Measurements from ENCODE around the gene MEIS2. TPM values are rescaled to one million over a fixed set of nuclear protein-coding genes. Genes with fewer than 3 reads are reported as not detected.

The MEIS2 gene
- total and polyA plus RNA-seq, 2 experiments from 2014 or later: 0.27 TPM; not detected in 1

DNA sequence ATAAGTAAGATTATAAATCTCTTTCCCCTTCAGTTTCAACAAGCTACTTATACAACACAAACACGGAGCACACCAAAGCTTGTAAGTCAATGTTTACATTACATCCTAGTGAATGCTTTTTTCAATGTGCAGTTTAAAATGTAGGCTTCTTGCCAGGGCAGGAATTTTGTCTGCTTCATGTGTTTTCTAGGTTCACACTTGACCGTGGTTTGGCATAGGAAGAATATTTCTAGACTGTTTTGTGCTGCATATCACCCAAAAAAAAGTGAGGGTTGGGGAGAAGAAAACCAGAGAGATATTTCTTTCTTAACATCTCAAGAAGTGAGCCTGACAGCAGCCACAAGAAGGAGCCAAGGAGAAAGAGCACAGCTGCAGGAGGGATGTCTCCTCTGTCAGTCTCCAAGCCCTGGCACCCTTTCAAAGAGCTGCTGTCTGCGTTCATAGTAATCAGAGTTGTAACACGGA is 255.8 kb downstream of the MEIS2 start:
- H3K9me3 Mint-ChIP-seq: no peaks in the 10 kb centered on the region
- Histone ChIP-seq H4K20me1 (replicated peaks; ENCODE audit: insufficient read depth) (no peaks in the 10 kb centered on the region), H3K4me1 (ENCODE audit: insufficient read depth) (no peaks in the 10 kb centered on the region), H2AFZ (peak overlapping the region; percentile 53), H3K9me2 (ENCODE audit: insufficient read depth) (no peaks in the 10 kb centered on the region), H3K79me2 (replicated peaks; ENCODE audit: insufficient read depth) (no peaks in the 10 kb centered on the region), H3F3A (replicated peaks; ENCODE audit: low read depth) (no peaks in the 10 kb centered on the region), H3K4me3 (no peak overlapping the region), H3K27ac (ENCODE audit: low read depth) (no peak overlapping the region), H3K4me2 (no peak overlapping the region), H3K36me3 (ENCODE audit: insufficient read depth) (no peaks in the 10 kb centered on the region), H3K27me3 (ENCODE audit: insufficient read depth) (no peaks in the 10 kb centered on the region)
- H3K27me3 Mint-ChIP-seq (ENCODE audit: insufficient read depth, low read depth, poor library complexity): no peaks in the 10 kb centered on the region
- no peaks in the 10 kb centered on the region for H3K36me3 Mint-ChIP-seq (ENCODE audit: low read depth)
- TF ChIP-seq, protein P1, sequence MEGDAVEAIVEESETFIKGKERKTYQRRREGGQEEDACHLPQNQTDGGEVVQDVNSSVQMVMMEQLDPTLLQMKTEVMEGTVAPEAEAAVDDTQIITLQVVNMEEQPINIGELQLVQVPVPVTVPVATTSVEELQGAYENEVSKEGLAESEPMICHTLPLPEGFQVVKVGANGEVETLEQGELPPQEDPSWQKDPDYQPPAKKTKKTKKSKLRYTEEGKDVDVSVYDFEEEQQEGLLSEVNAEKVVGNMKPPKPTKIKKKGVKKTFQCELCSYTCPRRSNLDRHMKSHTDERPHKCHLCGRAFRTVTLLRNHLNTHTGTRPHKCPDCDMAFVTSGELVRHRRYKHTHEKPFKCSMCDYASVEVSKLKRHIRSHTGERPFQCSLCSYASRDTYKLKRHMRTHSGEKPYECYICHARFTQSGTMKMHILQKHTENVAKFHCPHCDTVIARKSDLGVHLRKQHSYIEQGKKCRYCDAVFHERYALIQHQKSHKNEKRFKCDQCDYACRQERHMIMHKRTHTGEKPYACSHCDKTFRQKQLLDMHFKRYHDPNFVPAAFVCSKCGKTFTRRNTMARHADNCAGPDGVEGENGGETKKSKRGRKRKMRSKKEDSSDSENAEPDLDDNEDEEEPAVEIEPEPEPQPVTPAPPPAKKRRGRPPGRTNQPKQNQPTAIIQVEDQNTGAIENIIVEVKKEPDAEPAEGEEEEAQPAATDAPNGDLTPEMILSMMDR (conservative IDR thresholded peaks at IDR 0.05; ENCODE audit: low read depth in 2 of 2): peak in 1 of 2 experiments; percentile 17; a peak in 1 of 4 replicates
- TF ChIP-seq, protein P2, sequence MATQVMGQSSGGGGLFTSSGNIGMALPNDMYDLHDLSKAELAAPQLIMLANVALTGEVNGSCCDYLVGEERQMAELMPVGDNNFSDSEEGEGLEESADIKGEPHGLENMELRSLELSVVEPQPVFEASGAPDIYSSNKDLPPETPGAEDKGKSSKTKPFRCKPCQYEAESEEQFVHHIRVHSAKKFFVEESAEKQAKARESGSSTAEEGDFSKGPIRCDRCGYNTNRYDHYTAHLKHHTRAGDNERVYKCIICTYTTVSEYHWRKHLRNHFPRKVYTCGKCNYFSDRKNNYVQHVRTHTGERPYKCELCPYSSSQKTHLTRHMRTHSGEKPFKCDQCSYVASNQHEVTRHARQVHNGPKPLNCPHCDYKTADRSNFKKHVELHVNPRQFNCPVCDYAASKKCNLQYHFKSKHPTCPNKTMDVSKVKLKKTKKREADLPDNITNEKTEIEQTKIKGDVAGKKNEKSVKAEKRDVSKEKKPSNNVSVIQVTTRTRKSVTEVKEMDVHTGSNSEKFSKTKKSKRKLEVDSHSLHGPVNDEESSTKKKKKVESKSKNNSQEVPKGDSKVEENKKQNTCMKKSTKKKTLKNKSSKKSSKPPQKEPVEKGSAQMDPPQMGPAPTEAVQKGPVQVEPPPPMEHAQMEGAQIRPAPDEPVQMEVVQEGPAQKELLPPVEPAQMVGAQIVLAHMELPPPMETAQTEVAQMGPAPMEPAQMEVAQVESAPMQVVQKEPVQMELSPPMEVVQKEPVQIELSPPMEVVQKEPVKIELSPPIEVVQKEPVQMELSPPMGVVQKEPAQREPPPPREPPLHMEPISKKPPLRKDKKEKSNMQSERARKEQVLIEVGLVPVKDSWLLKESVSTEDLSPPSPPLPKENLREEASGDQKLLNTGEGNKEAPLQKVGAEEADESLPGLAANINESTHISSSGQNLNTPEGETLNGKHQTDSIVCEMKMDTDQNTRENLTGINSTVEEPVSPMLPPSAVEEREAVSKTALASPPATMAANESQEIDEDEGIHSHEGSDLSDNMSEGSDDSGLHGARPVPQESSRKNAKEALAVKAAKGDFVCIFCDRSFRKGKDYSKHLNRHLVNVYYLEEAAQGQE (IDR thresholded peaks at IDR 0.05; ENCODE audit: unreplicated experiment): no peak
- DNase-seq (ENCODE audit: low spot score): peak; percentile 15
- H3K27ac Mint-ChIP-seq: no peak overlapping the region
- peak; percentile 61 for ATAC-seq
- H3K4me3 Mint-ChIP-seq: no peak overlapping the region
- peaks cover 10% of the 10 kb centered on the region for H3K4me1 Mint-ChIP-seq

DNA sequence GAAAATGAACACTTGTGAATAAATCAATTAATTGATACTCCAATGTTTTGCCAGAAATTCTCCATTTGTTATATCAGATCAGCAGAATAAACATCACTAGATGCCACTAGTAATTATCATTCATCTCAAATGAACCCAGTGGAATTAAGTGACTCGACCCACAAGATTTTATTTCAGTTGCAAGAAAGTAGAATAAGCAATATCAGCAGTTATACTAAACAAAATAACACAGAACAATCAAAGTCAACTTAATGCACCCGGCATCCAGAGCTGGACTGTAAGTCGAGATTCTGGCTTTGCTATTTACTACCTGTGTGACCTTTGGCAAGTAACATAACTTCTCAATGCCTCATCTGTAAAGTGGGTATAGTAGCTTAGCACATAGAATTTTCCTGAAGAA is 256.5 kb downstream of the MEIS2 start:
- Mint-ChIP-seq H3K27ac (no peak overlapping the region), H3K4me3 (no peak overlapping the region)
- TF ChIP-seq JUNB (IDR thresholded peaks at IDR 0.05; ENCODE audit: unreplicated experiment): no peak
- TF ChIP-seq, protein P2 (IDR thresholded peaks at IDR 0.05; ENCODE audit: unreplicated experiment): no peak
- no peak for TF ChIP-seq POLR2AphosphoS5 (IDR thresholded peaks at IDR 0.05; ENCODE audit: low read depth)
- TF ChIP-seq EZH2phosphoT487 (IDR thresholded peaks at IDR 0.05; ENCODE audit: unreplicated experiment): no peak
- TF ChIP-seq CREB1 (CRISPR knock-in tag; IDR thresholded peaks at IDR 0.05; ENCODE audit: low read depth): no peak
- no peak for TF ChIP-seq NANOG (IDR thresholded peaks at IDR 0.05; ENCODE audit: borderline replicate concordance)
- TF ChIP-seq ZNF114 (CRISPR knock-in tag; IDR thresholded peaks at IDR 0.05): no peak

More for the DNA sequence above, 256.5 kb downstream of the MEIS2 start:
- H3F3A ChIP-seq (replicated peaks; ENCODE audit: low read depth): no peaks in the 10 kb centered on the region
- no peak overlapping the region for H2AFZ ChIP-seq
- Mint-ChIP-seq H3K4me1 (peaks cover 10% of the 10 kb centered on the region), H3K36me3 (ENCODE audit: low read depth) (no peaks in the 10 kb centered on the region), H3K9me3 (no peaks in the 10 kb centered on the region), H3K27me3 (ENCODE audit: insufficient read depth, low read depth, poor library complexity) (no peaks in the 10 kb centered on the region)
- DNase-seq (ENCODE audit: low spot score): no peak
- H4K20me1 ChIP-seq (replicated peaks; ENCODE audit: insufficient read depth): no peaks in the 10 kb centered on the region
- no peak overlapping the region for H3K4me3 ChIP-seq
- no peaks in the 10 kb centered on the region for H3K36me3 ChIP-seq (ENCODE audit: insufficient read depth)
- no peaks in the 10 kb centered on the region for H3K27me3 ChIP-seq (ENCODE audit: insufficient read depth)
- H3K9me2 ChIP-seq (ENCODE audit: insufficient read depth): no peaks in the 10 kb centered on the region
- H3K27ac ChIP-seq (ENCODE audit: low read depth): no peak overlapping the region
- no peak for ATAC-seq
- no peaks in the 10 kb centered on the region for H3K79me2 ChIP-seq (replicated peaks; ENCODE audit: insufficient read depth)
- H3K4me2 ChIP-seq: no peak overlapping the region
- H3K4me1 ChIP-seq (ENCODE audit: insufficient read depth): no peaks in the 10 kb centered on the region
